H7 (cell line): ENCODE data around the gene SIK2. TPM values are rescaled to one million over a fixed set of nuclear protein-coding genes. Genes with fewer than 3 reads are reported as not detected.

Source experiments
- DNase-seq: peaks from one replicate; pipeline ENCODE4 v3.0.0; 2012
- H3K27me3 ChIP-seq: 2 replicates; pipeline ENCODE4 v1.6.0; 2011; ENCODE audit warnings: mild to moderate bottlenecking, low read length; ENCODE audit not compliant: control insufficient read depth, insufficient read depth
- H3K36me3 ChIP-seq: replicated peaks from 2 replicates; pipeline ENCODE4 v1.5.1; 2011; ENCODE audit warnings: low read length; ENCODE audit not compliant: control insufficient read depth, insufficient read depth
- H3K4me3 ChIP-seq: 2 replicates; pipeline ENCODE4 v1.5.1; 2011; ENCODE audit warnings: low read depth, mild to moderate bottlenecking, control low read depth, low read length, moderate library complexity; ENCODE audit not compliant: insufficient read depth
- total RNA-seq: library from RNA; depleted of rRNA; stranded (reverse); fragments of >200 nt; shearing (Covaris generic); gene quantifications from 2 replicates; pipeline ENCODE4 v1.2.3, GENCODE V29; 2014; rRNA removed

The SIK2 gene
- 5.5 and 7.3 TPM in 2 replicates for total RNA-seq

GRCh38 chr11:111601979-111602864 lies at the start of gene SIK2:
TSS of gene SIK2 (plus strand) at chr11:111602449. CDS start at chr11:111602564, 115 bp downstream.
- H3K27me3 ChIP-seq, result peaks cover 13% of the 10 kb centered on the region
- peak within 1 kb of the TSS; percentile 85 for H3K4me3 ChIP-seq
- H3K36me3 ChIP-seq, result no peaks in the 10 kb centered on the region
- DNase-seq, result peak; percentile 96

- no peaks in the 10 kb centered on the region for H3K27me3 ChIP-seq
- no peaks in the 10 kb centered on the region; the same call in 1 of the 2 replicates for H3K36me3 ChIP-seq
- no peak overlapping the region for H3K4me3 ChIP-seq
- no peak for DNase-seq
Measured at GRCh38 chr11:111554532-111554931, 47.7 kb upstream of the SIK2 start.

- no peak overlapping the region for H3K4me3 ChIP-seq
- no peak for DNase-seq
- H3K36me3 ChIP-seq, result no peaks in the 10 kb centered on the region; the same call in 1 of the 2 replicates
- no peaks in the 10 kb centered on the region for H3K27me3 ChIP-seq
Measured at GRCh38 chr11:111555255-111555654, 47.0 kb upstream of the SIK2 start.

GRCh38 chr11:111557425-111558111 lies 44.7 kb upstream of the SIK2 start:
- H3K27me3 ChIP-seq, result no peaks in the 10 kb centered on the region
- no peak overlapping the region for H3K4me3 ChIP-seq
- no peaks in the 10 kb centered on the region; the same call in 1 of the 2 replicates for H3K36me3 ChIP-seq
- no peak for DNase-seq

- Histone ChIP-seq H3K4me3 (no peak overlapping the region), H3K36me3 (no peaks in the 10 kb centered on the region; the same call in 1 of the 2 replicates), H3K27me3 (no peaks in the 10 kb centered on the region)
- no peak for DNase-seq
Measured at GRCh38 chr11:111559800-111560464, 42.3 kb upstream of the SIK2 start.

- no peak for DNase-seq
- Histone ChIP-seq H3K36me3 (no peaks in the 10 kb centered on the region; the same call in 1 of the 2 replicates), H3K27me3 (no peaks in the 10 kb centered on the region), H3K4me3 (no peak overlapping the region)
Measured at GRCh38 chr11:111560800-111561199, 41.4 kb upstream of the SIK2 start.

- no peak for DNase-seq
- Histone ChIP-seq H3K27me3 (no peaks in the 10 kb centered on the region), H3K4me3 (no peak overlapping the region), H3K36me3 (no peaks in the 10 kb centered on the region; the same call in 1 of the 2 replicates)
Measured at GRCh38 chr11:111561306-111561705, 40.9 kb upstream of the SIK2 start.

GRCh38 chr11:111561791-111562325 lies 40.4 kb upstream of the SIK2 start:
- H3K4me3 ChIP-seq, result no peak overlapping the region
- DNase-seq, result peak; percentile 22
- H3K27me3 ChIP-seq, result no peaks in the 10 kb centered on the region
- H3K36me3 ChIP-seq, result no peaks in the 10 kb centered on the region

GRCh38 chr11:111562692-111563389 lies 39.4 kb upstream of the SIK2 start:
- no peak for DNase-seq
- Histone ChIP-seq H3K36me3 (no peaks in the 10 kb centered on the region), H3K27me3 (no peaks in the 10 kb centered on the region), H3K4me3 (no peak overlapping the region)

- H3K27me3 ChIP-seq, result no peaks in the 10 kb centered on the region
- no peaks in the 10 kb centered on the region for H3K36me3 ChIP-seq
- no peak overlapping the region for H3K4me3 ChIP-seq
- peak; percentile 38 for DNase-seq
Measured at GRCh38 chr11:111565114-111565720, 37.0 kb upstream of the SIK2 start.

- Histone ChIP-seq H3K4me3 (no peak overlapping the region), H3K27me3 (no peaks in the 10 kb centered on the region), H3K36me3 (no peaks in the 10 kb centered on the region)
- no peak for DNase-seq
Measured at GRCh38 chr11:111566324-111566723, 35.9 kb upstream of the SIK2 start.

GRCh38 chr11:111569476-111569875 lies 32.8 kb upstream of the SIK2 start:
- Histone ChIP-seq H3K36me3 (no peaks in the 10 kb centered on the region), H3K4me3 (no peak overlapping the region), H3K27me3 (no peaks in the 10 kb centered on the region)
- DNase-seq, result no peak

GRCh38 chr11:111570796-111571195 lies 31.5 kb upstream of the SIK2 start:
- DNase-seq, result no peak
- Histone ChIP-seq H3K4me3 (no peak overlapping the region), H3K36me3 (no peaks in the 10 kb centered on the region), H3K27me3 (no peaks in the 10 kb centered on the region)
